ENCODE data around the gene LCOR. TPM values are rescaled to one million over a fixed set of nuclear protein-coding genes. Genes with fewer than 3 reads are reported as not detected.

Gene LCOR
- total RNA-seq, 3 donors from 2014 or later: 70.4 to 106 (median 93.0) TPM

GRCh38 chr10:96984541-96985131, 152.5 kb downstream of the LCOR start:
- intact Hi-C loops (cut with DNase I, micrococcal nuclease): no loop called here

DNA sequence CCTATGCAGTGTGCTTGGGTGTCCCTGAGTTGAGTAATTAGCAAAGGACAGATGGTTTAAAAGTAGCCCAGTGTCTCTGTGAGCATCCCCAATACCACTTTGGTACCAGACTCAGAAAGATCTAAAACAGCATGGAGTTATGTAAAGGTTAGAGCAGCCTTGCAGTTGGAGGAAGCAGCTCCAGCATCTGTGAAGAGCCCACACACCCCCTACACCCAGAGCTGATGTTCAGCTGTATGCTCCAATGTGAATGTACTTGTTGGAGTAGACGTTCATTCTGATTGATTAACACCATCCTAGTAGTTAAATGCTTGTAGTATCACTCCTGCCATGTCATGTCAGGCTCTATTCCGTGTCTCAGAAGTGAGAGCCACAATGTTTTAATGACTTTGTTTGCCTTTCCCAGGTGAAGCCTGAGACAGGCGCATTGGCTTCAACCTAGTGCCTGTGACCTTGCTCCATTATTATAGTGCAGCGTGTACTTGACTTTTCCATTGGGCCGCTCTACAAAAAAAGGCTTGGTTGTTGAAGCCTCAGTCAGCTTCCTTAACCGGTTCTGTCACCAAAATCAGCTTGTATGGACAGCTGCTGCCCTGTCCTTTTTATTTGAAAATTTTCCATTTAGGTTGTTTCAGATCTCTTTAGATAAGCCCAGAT, 154.2 kb downstream of the LCOR start:
- Histone ChIP-seq H3K9me3 (no peaks in the 10 kb centered on the region), H3K4me1 (ENCODE audit: low read depth) (no peaks in the 10 kb centered on the region), H3K4me3 (no peak overlapping the region), H3K36me3 (ENCODE audit: low read depth) (no peaks in the 10 kb centered on the region)
- intact Hi-C loops (cut with DNase I, micrococcal nuclease): no loop called here
- ATAC-seq (no peak), DNase-seq (no peak)
- no peak for TF ChIP-seq CTCF (IDR thresholded peaks at IDR 0.05)

More at GRCh38 chr10:96984541-96985131, 152.5 kb downstream of the LCOR start:
- no peak for TF ChIP-seq CTCF (IDR thresholded peaks at IDR 0.05)
- ATAC-seq (no peak), DNase-seq (no peak)
- Histone ChIP-seq H3K4me1 (ENCODE audit: low read depth) (no peaks in the 10 kb centered on the region), H3K9me3 (no peaks in the 10 kb centered on the region), H3K4me3 (no peak overlapping the region), H3K36me3 (ENCODE audit: low read depth) (no peaks in the 10 kb centered on the region)

DNA sequence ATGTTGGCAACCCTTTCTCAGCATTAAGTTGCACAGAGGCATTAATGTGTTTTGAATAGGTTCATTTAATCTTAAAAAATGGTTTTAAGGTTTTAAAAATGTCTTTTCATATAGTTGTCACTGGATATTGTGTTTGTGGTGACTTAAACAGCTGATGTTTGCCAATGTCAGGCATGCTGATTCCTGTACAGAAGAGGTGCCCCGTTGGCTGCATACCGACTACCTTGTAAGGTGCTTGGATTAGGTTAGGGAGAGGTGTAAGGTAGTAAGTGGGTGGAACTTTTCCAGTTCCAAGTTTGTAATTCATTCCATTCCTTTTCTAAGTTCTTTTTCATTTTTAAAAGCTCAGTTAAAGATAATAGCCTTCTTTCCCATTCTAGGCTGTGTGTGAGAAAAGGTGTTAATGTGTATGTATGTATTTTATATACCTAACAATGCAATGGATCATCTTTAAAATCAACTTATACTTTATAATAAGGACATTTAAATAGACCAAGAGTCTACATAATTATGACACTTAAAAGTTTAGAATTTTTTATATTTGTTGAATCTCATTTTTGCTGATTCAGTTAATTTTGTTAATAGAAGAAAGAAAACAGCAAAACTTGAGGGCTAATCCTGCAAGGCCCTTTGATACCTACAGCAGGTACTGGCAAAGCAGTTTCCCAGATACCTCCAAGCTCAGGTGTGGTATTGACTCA, 155.2 kb downstream of the LCOR start:
- Histone ChIP-seq H3K9me3 (no peaks in the 10 kb centered on the region), H3K36me3 (ENCODE audit: low read depth) (no peaks in the 10 kb centered on the region), H3K4me3 (no peak overlapping the region), H3K4me1 (ENCODE audit: low read depth) (no peaks in the 10 kb centered on the region)
- DNase-seq (no peak), ATAC-seq (no peak)
- intact Hi-C loops (cut with DNase I, micrococcal nuclease): no loop called here
- no peak for TF ChIP-seq CTCF (IDR thresholded peaks at IDR 0.05)

GRCh38 chr10:96987842-96988175, 155.7 kb downstream of the LCOR start:
- intact Hi-C loops (cut with DNase I, micrococcal nuclease): no loop called here
- DNase-seq (no peak), ATAC-seq (no peak)
- no peak for TF ChIP-seq CTCF (IDR thresholded peaks at IDR 0.05)
- H3K9me3 ChIP-seq: no peaks in the 10 kb centered on the region
- no peaks in the 10 kb centered on the region for H3K4me1 ChIP-seq (ENCODE audit: low read depth)
- no peaks in the 10 kb centered on the region for H3K36me3 ChIP-seq (ENCODE audit: low read depth)
- H3K4me3 ChIP-seq: no peak overlapping the region

DNA sequence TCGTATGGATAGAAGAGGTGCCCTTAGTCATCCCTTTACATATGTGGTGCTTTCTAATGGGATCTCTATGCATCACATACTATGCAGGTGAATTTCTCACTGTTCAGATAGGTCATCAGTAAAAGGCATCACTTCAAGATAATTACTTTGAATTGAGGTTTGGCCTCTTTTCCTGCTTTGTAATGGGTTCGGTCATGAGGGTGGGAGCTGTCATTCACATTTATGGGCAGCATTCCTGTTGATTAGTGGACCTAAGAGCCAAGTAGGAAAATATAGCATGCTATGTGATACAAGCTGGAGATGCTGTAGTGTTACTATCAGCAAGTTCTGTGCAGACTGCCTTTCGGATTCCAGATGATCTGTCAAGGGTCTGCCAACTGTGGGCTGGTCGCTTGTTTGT, 156.3 kb downstream of the LCOR start:
- Histone ChIP-seq H3K36me3 (ENCODE audit: low read depth) (no peaks in the 10 kb centered on the region), H3K4me1 (ENCODE audit: low read depth) (no peaks in the 10 kb centered on the region), H3K4me3 (no peak overlapping the region), H3K9me3 (no peaks in the 10 kb centered on the region)
- DNase-seq (no peak), ATAC-seq (no peak)
- intact Hi-C loops (cut with DNase I, micrococcal nuclease): no loop called here
- TF ChIP-seq CTCF (IDR thresholded peaks at IDR 0.05): no peak
